ENCODE results near the gene TRIM67.

The TRIM67 gene

GRCh38 chr1:231200388-231201031, 38.7 kb downstream of the TRIM67 start:
- TF ChIP-seq TAF1 (IDR thresholded peaks at IDR 0.05; ENCODE audit: borderline replicate concordance, insufficient read depth, low read length): no peak
- no peak for TF ChIP-seq FOXP2 (optimal IDR thresholded peaks at IDR 0.05; ENCODE audit: borderline replicate concordance, extremely low read depth, extremely low read length, insufficient read depth)
- no peak for TF ChIP-seq REST (IDR thresholded peaks at IDR 0.05; ENCODE audit: insufficient read depth in 1 of 2, low read depth in 2 of 2, low read length in 2 of 2)
- TF ChIP-seq POLR2AphosphoS5 (IDR thresholded peaks at IDR 0.05; ENCODE audit: low read depth, low read length): no peak
- TF ChIP-seq SIN3A (IDR thresholded peaks at IDR 0.05; ENCODE audit: borderline replicate concordance, insufficient read depth, low read length): no peak

GRCh38 chr1:231201375-231201978, 39.6 kb downstream of the TRIM67 start:
- TF ChIP-seq REST (IDR thresholded peaks at IDR 0.05; ENCODE audit: insufficient read depth in 1 of 2, low read depth in 2 of 2, low read length in 2 of 2) (no peak), POLR2AphosphoS5 (IDR thresholded peaks at IDR 0.05; ENCODE audit: low read depth, low read length) (no peak), FOXP2 (optimal IDR thresholded peaks at IDR 0.05; ENCODE audit: borderline replicate concordance, extremely low read depth, extremely low read length, insufficient read depth) (no peak), TAF1 (IDR thresholded peaks at IDR 0.05; ENCODE audit: borderline replicate concordance, insufficient read depth, low read length) (no peak), SIN3A (IDR thresholded peaks at IDR 0.05; ENCODE audit: borderline replicate concordance, insufficient read depth, low read length) (no peak)

- no peak for TF ChIP-seq POLR2AphosphoS5 (IDR thresholded peaks at IDR 0.05; ENCODE audit: low read depth, low read length)
- no peak for TF ChIP-seq SIN3A (IDR thresholded peaks at IDR 0.05; ENCODE audit: borderline replicate concordance, insufficient read depth, low read length)
- TF ChIP-seq FOXP2 (optimal IDR thresholded peaks at IDR 0.05; ENCODE audit: borderline replicate concordance, extremely low read depth, extremely low read length, insufficient read depth): no peak
- no peak for TF ChIP-seq TAF1 (IDR thresholded peaks at IDR 0.05; ENCODE audit: borderline replicate concordance, insufficient read depth, low read length)
- no peak for TF ChIP-seq REST (IDR thresholded peaks at IDR 0.05; ENCODE audit: insufficient read depth in 1 of 2, low read depth in 2 of 2, low read length in 2 of 2)
These were observed 40.2 kb downstream of the TRIM67 start for GRCh38 chr1:231201979-231202633.

- TF ChIP-seq SIN3A (IDR thresholded peaks at IDR 0.05; ENCODE audit: borderline replicate concordance, insufficient read depth, low read length): no peak
- TF ChIP-seq REST (IDR thresholded peaks at IDR 0.05; ENCODE audit: insufficient read depth in 1 of 2, low read depth in 2 of 2, low read length in 2 of 2): no peak
- no peak for TF ChIP-seq POLR2AphosphoS5 (IDR thresholded peaks at IDR 0.05; ENCODE audit: low read depth, low read length)
- no peak for TF ChIP-seq FOXP2 (optimal IDR thresholded peaks at IDR 0.05; ENCODE audit: borderline replicate concordance, extremely low read depth, extremely low read length, insufficient read depth)
- no peak for TF ChIP-seq TAF1 (IDR thresholded peaks at IDR 0.05; ENCODE audit: borderline replicate concordance, insufficient read depth, low read length)
These were observed 41.6 kb downstream of the TRIM67 start for GRCh38 chr1:231203259-231204057.
